NCI-H2171 (cell line): ENCODE measurements around the gene CARTPT.

Experiments
- DNase-seq: peaks from one replicate; lab custom pipeline; 2025; lab: John Stamatoyannopoulos, UW

The CARTPT gene

GRCh38 chr5:71737931-71738539 lies 19.0 kb downstream of the CARTPT start:
- no peak for DNase-seq

GRCh38 chr5:71738662-71739361 lies 19.7 kb downstream of the CARTPT start:
- DNase-seq, result no peak

GRCh38 chr5:71740015-71740753 lies 21.1 kb downstream of the CARTPT start:
- no peak for DNase-seq

- no peak for DNase-seq
Measured at GRCh38 chr5:71743155-71743554, 24.1 kb downstream of the CARTPT start.

GRCh38 chr5:71744009-71744790 lies 25.1 kb downstream of the CARTPT start:
- no peak for DNase-seq

- no peak for DNase-seq
Measured at GRCh38 chr5:71747182-71747581, 28.1 kb downstream of the CARTPT start.

GRCh38 chr5:71748360-71748759 lies 29.3 kb downstream of the CARTPT start:
- DNase-seq, result no peak

GRCh38 chr5:71751422-71751821 lies 32.3 kb downstream of the CARTPT start:
- DNase-seq, result no peak

- DNase-seq, result no peak
Measured at GRCh38 chr5:71752441-71753190, 33.5 kb downstream of the CARTPT start.

GRCh38 chr5:71757590-71758543 lies 38.8 kb downstream of the CARTPT start:
- DNase-seq, result no peak

GRCh38 chr5:71762826-71763225 lies 43.8 kb downstream of the CARTPT start:
- DNase-seq, result no peak

GRCh38 chr5:71767661-71768060 lies 48.6 kb downstream of the CARTPT start:
- DNase-seq, result no peak

- DNase-seq, result no peak
Measured at GRCh38 chr5:71769287-71769686, 50.2 kb downstream of the CARTPT start.

- DNase-seq, result no peak
Measured at GRCh38 chr5:71770381-71770780, 51.3 kb downstream of the CARTPT start.
